ENCODE data around the gene CDH23. TPM values are rescaled to one million over a fixed set of nuclear protein-coding genes. Genes with fewer than 3 reads are reported as not detected.

The CDH23 gene
- total RNA-seq, 2 experiments from 2014 or later: 0.16 to 0.61 TPM

GRCh38 chr10:71838264-71839211 is 441.8 kb downstream of the CDH23 start:
- Mint-ChIP-seq H3K27me3 (no peaks in the 10 kb centered on the region), H3K27ac (no peak overlapping the region), H3K36me3 (no peaks in the 10 kb centered on the region), H3K9me3 (ENCODE audit: low read depth) (no peaks in the 10 kb centered on the region), H3K4me3 (no peak overlapping the region), H3K4me1 (peaks cover 22% of the 10 kb centered on the region)
- ATAC-seq (no peak), DNase-seq (no peak)
- CTCF ChIA-PET: interaction anchor here (0.8 to 2.5 kb wide), 5 partner anchors 58 to 380 kb away, joined by 3 to 14 read pairs (median 4); partner anchors contain the start of gene VSIR

DNA sequence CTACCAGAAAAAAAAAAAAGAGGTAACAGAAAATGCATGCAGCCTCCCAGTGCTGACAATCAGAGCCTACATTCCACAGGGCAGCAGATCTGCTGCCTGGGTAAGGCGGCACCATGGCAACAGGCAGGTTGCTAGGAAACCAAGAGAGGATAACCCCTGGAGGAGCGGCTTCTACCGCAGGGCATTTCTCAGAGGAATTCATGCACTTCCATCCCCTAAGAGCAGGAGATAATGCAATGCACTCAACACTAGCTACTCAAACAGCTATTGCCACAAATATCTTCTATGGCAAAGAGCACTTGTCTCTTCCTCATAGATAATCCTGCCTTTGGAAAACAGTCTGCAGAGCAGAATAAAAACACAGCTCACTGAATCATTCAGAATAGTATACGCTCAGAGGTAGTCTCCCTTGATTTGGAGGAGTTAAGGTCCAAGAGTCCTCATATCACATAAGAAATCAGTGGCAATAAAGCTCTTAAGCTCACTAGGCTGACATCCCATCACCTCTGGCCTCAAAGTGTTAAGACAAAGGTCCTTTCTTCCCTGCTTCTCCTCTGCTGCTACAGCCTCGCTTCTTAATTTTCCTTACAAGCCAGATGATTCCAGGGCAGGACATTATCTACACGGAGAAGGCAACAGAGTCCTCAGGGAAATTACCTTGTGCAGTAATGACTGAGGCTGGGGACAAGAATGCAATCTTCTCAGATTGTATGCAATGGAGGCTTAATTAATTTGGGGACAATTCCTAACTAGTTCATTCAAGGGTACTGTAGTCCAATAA is 443.6 kb downstream of the CDH23 start:
- Mint-ChIP-seq H3K36me3 (peaks cover 5% of the 10 kb centered on the region), H3K4me3 (no peak overlapping the region), H3K27me3 (no peaks in the 10 kb centered on the region), H3K4me1 (peaks cover 36% of the 10 kb centered on the region), H3K9me3 (ENCODE audit: low read depth) (no peaks in the 10 kb centered on the region), H3K27ac (no peak overlapping the region)
- DNase-seq (no peak), ATAC-seq (no peak)
- CTCF ChIA-PET: interaction anchor here (1.1 to 2.5 kb wide), 3 partner anchors 10 to 66 kb away, joined by 4 to 14 read pairs (median 5); partner anchors contain the start of genes PSAP and VSIR

- DNase-seq (no peak), ATAC-seq (no peak)
- no peak overlapping the region for H3K27ac Mint-ChIP-seq
- H3K27me3 Mint-ChIP-seq: no peaks in the 10 kb centered on the region
- H3K4me1 Mint-ChIP-seq: peaks cover 36% of the 10 kb centered on the region
- H3K9me3 Mint-ChIP-seq (ENCODE audit: low read depth): no peaks in the 10 kb centered on the region
- no peak overlapping the region for H3K4me3 Mint-ChIP-seq
- CTCF ChIA-PET: interaction anchor here (1.1 to 1.7 kb wide), 2 partner anchors 9 to 67 kb away, joined by 4 to 5 read pairs; partner anchors contain the start of genes PSAP and VSIR
- peaks cover 5% of the 10 kb centered on the region for H3K36me3 Mint-ChIP-seq
Observed at GRCh38 chr10:71840958-71841335, 444.2 kb downstream of the CDH23 start.

DNA sequence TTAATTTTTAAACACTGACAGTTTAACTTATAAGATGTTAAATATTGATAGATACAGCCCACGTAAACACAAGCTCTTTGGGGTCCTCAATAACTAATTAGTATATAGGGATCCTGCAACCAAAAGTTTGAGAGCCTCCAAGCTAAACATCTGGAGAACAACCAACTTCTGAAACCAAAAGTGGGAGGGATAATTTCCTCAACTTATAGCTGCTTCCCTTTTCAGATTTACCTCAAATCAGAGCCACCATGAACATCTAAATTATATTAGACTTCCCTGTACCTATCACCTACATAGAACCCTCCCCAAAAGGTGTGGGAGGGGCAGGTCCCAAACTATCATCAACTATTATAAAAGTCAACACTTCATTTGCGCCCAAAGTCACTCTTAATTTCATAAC is 445.7 kb downstream of the CDH23 start:
- no peak for DNase-seq
- no peak for ATAC-seq
- peaks cover 28% of the 10 kb centered on the region for H3K4me1 Mint-ChIP-seq
- H3K4me3 Mint-ChIP-seq: no peak overlapping the region
- H3K27me3 Mint-ChIP-seq: no peaks in the 10 kb centered on the region
- H3K36me3 Mint-ChIP-seq: peaks cover 5% of the 10 kb centered on the region
- H3K27ac Mint-ChIP-seq: no peak overlapping the region
- no peaks in the 10 kb centered on the region for H3K9me3 Mint-ChIP-seq (ENCODE audit: low read depth)
- CTCF ChIA-PET: interaction anchor here (0.5 to 2.0 kb wide), 3 partner anchors 8 to 206 kb away, joined by 3 to 5 read pairs (median 3); partner anchors contain the start of gene PSAP

DNA sequence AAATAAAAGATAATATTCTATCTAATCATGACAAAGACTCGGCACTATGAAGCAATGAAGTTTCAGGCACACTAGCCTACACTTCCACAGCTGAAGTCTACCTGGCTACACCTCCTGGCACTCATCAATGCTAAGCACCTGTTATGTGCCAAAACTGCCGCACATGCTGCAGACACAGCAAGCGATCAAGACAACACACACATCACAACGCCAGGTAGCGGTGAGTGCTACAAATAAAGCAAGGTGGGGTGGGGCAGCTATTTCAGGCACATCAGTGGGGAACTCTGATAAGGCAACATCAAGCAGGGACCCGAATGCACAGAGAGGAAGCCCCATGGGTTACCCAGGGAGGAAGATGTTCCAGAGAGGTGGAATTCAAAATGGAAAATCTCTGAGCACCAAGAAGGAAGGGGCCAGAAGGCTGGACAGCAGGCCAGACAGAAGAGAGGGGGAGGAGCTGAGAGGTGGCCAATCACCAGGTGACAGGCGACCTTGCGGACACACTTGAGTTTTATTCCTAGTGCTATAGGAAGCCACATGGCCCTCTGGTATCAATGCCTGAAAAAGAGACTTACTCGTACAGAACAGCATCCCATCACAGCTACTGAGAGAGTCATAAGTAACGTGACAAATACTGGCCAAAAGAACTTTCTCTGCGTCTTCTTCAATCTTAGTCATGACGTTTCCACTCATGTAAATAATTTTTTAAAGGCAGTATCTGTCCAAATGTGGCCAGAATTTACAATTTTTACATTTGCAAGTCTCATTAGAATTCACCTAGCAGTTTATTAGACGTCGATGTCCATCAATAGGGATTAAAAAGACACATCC is 446.4 kb downstream of the CDH23 start:
- no peak overlapping the region for H3K4me3 Mint-ChIP-seq
- ATAC-seq (no peak), DNase-seq (no peak)
- no peak overlapping the region for H3K27ac Mint-ChIP-seq
- H3K4me1 Mint-ChIP-seq: peaks cover 27% of the 10 kb centered on the region
- H3K27me3 Mint-ChIP-seq: no peaks in the 10 kb centered on the region
- CTCF ChIA-PET: interaction anchor here (0.5 to 3.1 kb wide), 4 partner anchors 7 to 205 kb away, joined by 3 to 14 read pairs (median 4); partner anchors contain the start of gene PSAP
- H3K36me3 Mint-ChIP-seq: peaks cover 5% of the 10 kb centered on the region
- H3K9me3 Mint-ChIP-seq (ENCODE audit: low read depth): no peaks in the 10 kb centered on the region

DNA sequence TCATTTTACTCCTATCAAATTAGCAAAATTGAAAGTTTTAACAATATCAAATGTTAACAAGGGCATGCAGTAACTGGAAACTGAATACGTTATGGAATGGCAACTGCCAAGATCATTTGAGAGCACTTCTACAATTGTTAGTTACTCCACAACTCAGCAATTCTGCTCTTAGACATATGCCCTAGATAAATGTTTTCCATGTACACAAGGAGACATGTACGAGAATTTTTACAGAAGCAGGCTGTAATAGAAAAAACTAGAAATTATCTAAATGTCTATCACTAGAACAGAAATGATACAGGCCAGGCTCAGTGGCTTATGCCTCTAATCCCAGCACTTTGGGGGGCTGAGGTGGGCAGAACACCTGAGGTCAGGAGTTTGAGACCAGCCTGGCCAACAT is 447.4 kb downstream of the CDH23 start:
- CTCF ChIA-PET: interaction anchor here (1.0 to 3.1 kb wide), 2 partner anchors 13 to 52 kb away, joined by 3 to 14 read pairs; no protein-coding TSS in a partner anchor
- DNase-seq (no peak), ATAC-seq (no peak)
- H3K9me3 Mint-ChIP-seq (ENCODE audit: low read depth): no peaks in the 10 kb centered on the region
- no peaks in the 10 kb centered on the region for H3K27me3 Mint-ChIP-seq
- H3K36me3 Mint-ChIP-seq: peaks cover 5% of the 10 kb centered on the region
- no peak overlapping the region for H3K27ac Mint-ChIP-seq
- no peak overlapping the region for H3K4me3 Mint-ChIP-seq
- peaks cover 28% of the 10 kb centered on the region for H3K4me1 Mint-ChIP-seq

- Mint-ChIP-seq H3K36me3 (peaks cover 5% of the 10 kb centered on the region), H3K27me3 (no peaks in the 10 kb centered on the region), H3K4me1 (peaks cover 32% of the 10 kb centered on the region), H3K27ac (no peak overlapping the region), H3K9me3 (ENCODE audit: low read depth) (no peaks in the 10 kb centered on the region), H3K4me3 (no peak overlapping the region)
- CTCF ChIA-PET: interaction anchor here (1.0 to 3.1 kb wide), 2 partner anchors 14 to 51 kb away, joined by 3 to 14 read pairs; no protein-coding TSS in a partner anchor
- no peak for DNase-seq
- ATAC-seq: no peak
Observed at GRCh38 chr10:71844695-71845094, 448.0 kb downstream of the CDH23 start.

- DNase-seq: no peak
- Mint-ChIP-seq H3K9me3 (ENCODE audit: low read depth) (no peaks in the 10 kb centered on the region), H3K4me3 (no peak overlapping the region), H3K36me3 (peaks cover 5% of the 10 kb centered on the region), H3K27me3 (no peaks in the 10 kb centered on the region), H3K4me1 (peaks cover 40% of the 10 kb centered on the region), H3K27ac (no peak overlapping the region)
- no peak for ATAC-seq
- CTCF ChIA-PET: interaction anchor here (3.1 kb wide), 1 partner anchor 50 kb away, joined by 14 read pairs; no protein-coding TSS in a partner anchor
Observed at GRCh38 chr10:71845410-71846405, 449.0 kb downstream of the CDH23 start.

DNA sequence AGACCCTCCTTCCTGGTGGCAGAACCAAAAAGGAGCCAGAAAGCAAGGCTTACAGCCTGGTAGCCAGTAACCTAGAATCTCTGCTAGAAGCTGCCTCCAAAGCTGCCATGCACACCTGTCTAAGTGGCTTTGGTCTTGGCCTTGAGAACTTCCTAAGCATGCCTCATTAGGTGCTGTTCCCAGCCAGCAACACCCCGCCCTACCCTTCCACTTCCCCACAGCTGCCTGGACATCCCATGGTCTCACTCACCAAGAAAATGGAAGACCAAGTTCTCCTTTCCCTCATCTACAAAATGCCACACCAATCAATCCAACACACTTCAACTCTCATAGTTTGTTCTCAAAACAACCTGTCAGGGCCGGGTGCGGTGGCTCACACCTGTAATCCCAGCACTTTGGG is 450.1 kb downstream of the CDH23 start:
- Mint-ChIP-seq H3K4me3 (no peak overlapping the region), H3K27ac (no peak overlapping the region), H3K27me3 (no peaks in the 10 kb centered on the region), H3K36me3 (peaks cover 7% of the 10 kb centered on the region), H3K9me3 (ENCODE audit: low read depth) (no peaks in the 10 kb centered on the region), H3K4me1 (peaks cover 47% of the 10 kb centered on the region)
- ATAC-seq (no peak), DNase-seq (no peak)
- CTCF ChIA-PET: no interaction called here

- Mint-ChIP-seq H3K4me1 (peaks cover 47% of the 10 kb centered on the region), H3K36me3 (peaks cover 7% of the 10 kb centered on the region), H3K27me3 (no peaks in the 10 kb centered on the region), H3K9me3 (ENCODE audit: low read depth) (no peaks in the 10 kb centered on the region), H3K27ac (no peak overlapping the region), H3K4me3 (no peak overlapping the region)
- CTCF ChIA-PET: no interaction called here
- ATAC-seq: no peak
- no peak for DNase-seq
Observed at GRCh38 chr10:71847418-71847817, 450.7 kb downstream of the CDH23 start.

DNA sequence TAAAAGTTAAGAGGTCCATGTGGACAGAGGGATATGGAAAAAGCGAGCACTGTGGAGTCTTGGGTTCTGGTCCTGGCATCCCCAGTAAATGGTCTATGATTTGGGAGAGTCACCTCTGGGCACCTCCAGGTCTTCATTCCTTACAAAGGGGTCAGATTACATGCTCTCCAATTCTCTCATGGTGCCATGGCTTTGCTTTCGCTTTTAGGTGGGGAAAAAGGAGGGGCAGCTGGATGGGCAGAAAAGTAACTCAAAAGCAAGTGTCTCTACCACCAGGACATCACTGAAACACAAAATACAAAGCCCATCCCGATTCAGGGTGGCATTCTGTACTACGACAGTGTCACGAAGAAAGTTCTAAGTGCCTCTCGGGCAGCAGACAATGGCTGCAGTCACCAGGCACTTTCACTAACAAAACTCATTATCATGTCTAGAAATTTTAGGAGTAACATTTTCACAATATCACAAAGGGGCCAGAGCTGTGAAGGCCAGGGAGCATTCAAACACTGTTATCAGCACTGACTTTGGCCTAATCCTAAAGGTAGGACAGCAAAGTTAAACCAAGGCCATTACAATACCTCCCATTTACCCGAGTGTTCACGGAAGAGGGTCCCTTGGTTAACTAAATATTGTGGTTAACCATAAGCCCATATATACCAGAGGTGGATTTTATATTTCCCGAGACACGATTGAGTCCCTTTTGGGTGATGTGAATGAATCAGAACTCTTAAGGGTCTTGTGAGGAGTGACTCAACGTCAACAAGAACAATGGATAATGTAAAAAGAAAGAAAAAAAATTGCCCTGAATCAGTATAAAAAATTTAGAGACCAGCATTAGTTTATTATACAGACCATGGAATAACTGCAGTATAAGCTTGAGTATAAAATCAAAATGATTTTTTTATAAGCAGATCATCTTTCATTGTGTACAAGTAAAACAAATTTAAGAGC is 451.9 kb downstream of the CDH23 start:
- Mint-ChIP-seq H3K27ac (no peak overlapping the region), H3K4me3 (no peak overlapping the region), H3K36me3 (peaks cover 7% of the 10 kb centered on the region), H3K9me3 (ENCODE audit: low read depth) (no peaks in the 10 kb centered on the region), H3K4me1 (peaks cover 43% of the 10 kb centered on the region), H3K27me3 (no peaks in the 10 kb centered on the region)
- DNase-seq: no peak
- ATAC-seq: no peak
- CTCF ChIA-PET: interaction anchor here (1.2 to 3.6 kb wide), 3 partner anchors 26 to 50 kb away, joined by 3 to 23 read pairs (median 4); no protein-coding TSS in a partner anchor
